ENCODE data around the gene HCAR3. TPM values are rescaled to one million over a fixed set of nuclear protein-coding genes. Genes with fewer than 3 reads are reported as not detected.
"Not testable (repeated sequence)": the region's sequence is repeated elsewhere in the genome, so short reads cannot be mapped to it uniquely, and the experiment has no call there.

HCAR3 gene
- total RNA-seq, 1 donor from 2014 or later, result 0.54 TPM

- DNase-seq (ENCODE audit: low spot score), result no peak
- intact Hi-C loops (cut with DNase I), result no loop called here
These were observed 9.0 kb upstream of the HCAR3 start for GRCh38 chr12:122725452-122726079.

- DNase-seq (ENCODE audit: low spot score), result no peak
- intact Hi-C loops (cut with DNase I), result no loop called here
These were observed 8.1 kb upstream of the HCAR3 start for GRCh38 chr12:122724641-122725243.

- DNase-seq (ENCODE audit: low spot score), result no peak
- intact Hi-C loops (cut with DNase I), result no loop called here
These were observed 5.8 kb upstream of the HCAR3 start for GRCh38 chr12:122722387-122722786.

GRCh38 chr12:122721057-122721545 is 4.5 kb upstream of the HCAR3 start:
- DNase-seq (ENCODE audit: low spot score), result no peak
- intact Hi-C loops (cut with DNase I), result no loop called here

- DNase-seq (ENCODE audit: low spot score); intact Hi-C loops (cut with DNase I): not testable (repeated sequence)
These were observed 1.4 kb downstream of the HCAR3 start for GRCh38 chr12:122715211-122715610.

- DNase-seq (ENCODE audit: low spot score); intact Hi-C loops (cut with DNase I): not testable (repeated sequence)
These were observed 3.0 kb downstream of the HCAR3 start for GRCh38 chr12:122713491-122714188.

- DNase-seq (ENCODE audit: low spot score); intact Hi-C loops (cut with DNase I): not testable (repeated sequence)
These were observed 5.3 kb downstream of the HCAR3 start for GRCh38 chr12:122711266-122711665.

GRCh38 chr12:122710341-122710740 is 6.3 kb downstream of the HCAR3 start:
- intact Hi-C loops (cut with DNase I); DNase-seq (ENCODE audit: low spot score): not testable (repeated sequence)

GRCh38 chr12:122709287-122709686 is 7.3 kb downstream of the HCAR3 start:
- intact Hi-C loops (cut with DNase I); DNase-seq (ENCODE audit: low spot score): not testable (repeated sequence)

GRCh38 chr12:122703841-122704240 is 12.8 kb downstream of the HCAR3 start:
- DNase-seq (ENCODE audit: low spot score); intact Hi-C loops (cut with DNase I): not testable (repeated sequence)

- DNase-seq (ENCODE audit: low spot score), result peak; percentile 89
- intact Hi-C loops (cut with DNase I), result not testable (repeated sequence)
These were observed 13.6 kb downstream of the HCAR3 start, which contains the start of gene HCAR2 for GRCh38 chr12:122702890-122703611. HCAR2 (minus strand) TSS chr12:122703357; CDS start chr12:122703283, 74 bp downstream.

GRCh38 chr12:122701481-122701880 is 15.1 kb downstream of the HCAR3 start:
- DNase-seq (ENCODE audit: low spot score); intact Hi-C loops (cut with DNase I): not testable (repeated sequence)

GRCh38 chr12:122700038-122700710 is 16.4 kb downstream of the HCAR3 start:
- DNase-seq (ENCODE audit: low spot score); intact Hi-C loops (cut with DNase I): not testable (repeated sequence)

- intact Hi-C loops (cut with DNase I); DNase-seq (ENCODE audit: low spot score): not testable (repeated sequence)
These were observed 19.7 kb downstream of the HCAR3 start for GRCh38 chr12:122696922-122697321.

- DNase-seq (ENCODE audit: low spot score), result no peak
- intact Hi-C loops (cut with DNase I), result no loop called here
These were observed 25.0 kb downstream of the HCAR3 start for GRCh38 chr12:122691566-122691965.

- DNase-seq (ENCODE audit: low spot score), result no peak
- intact Hi-C loops (cut with DNase I), result no loop called here
These were observed 28.3 kb downstream of the HCAR3 start for GRCh38 chr12:122688291-122688690.

GRCh38 chr12:122687086-122687485 is 29.5 kb downstream of the HCAR3 start:
- no peak for DNase-seq (ENCODE audit: low spot score)
- intact Hi-C loops (cut with DNase I), result no loop called here

GRCh38 chr12:122686538-122686937 is 30.1 kb downstream of the HCAR3 start:
- no peak for DNase-seq (ENCODE audit: low spot score)
- intact Hi-C loops (cut with DNase I), result no loop called here

- DNase-seq (ENCODE audit: low spot score), result no peak
- intact Hi-C loops (cut with DNase I), result no loop called here
These were observed 32.3 kb downstream of the HCAR3 start for GRCh38 chr12:122684297-122684813.

Data from cardiac septum (tissue), 1 donor.